PFSK-1 (cell line): ENCODE data around the gene TECTB.

Experiments
- FOXP2 ChIP-seq: optimal IDR thresholded peaks from 2 replicates; pipeline ENCODE3; 2011; ENCODE audit warnings: borderline replicate concordance, control low read depth, inconsistent platforms; ENCODE audit not compliant: insufficient read depth; ENCODE audit errors: extremely low read length, extremely low read depth
- POLR2AphosphoS5 ChIP-seq: IDR thresholded peaks from 2 replicates; pipeline ENCODE4 v1.6.1; 2012; ENCODE audit warnings: low read depth, mild to moderate bottlenecking, control low read depth, low read length, moderate library complexity
- REST ChIP-seq, 2 experiments: IDR thresholded peaks; 2 replicates each; pipeline versions ENCODE4 v1.6.1 to v1.8.0; 2011 to 2012; ENCODE audit warnings: low read depth in 2 of 2, low read length in 2 of 2, control low read depth in 1 of 2, inconsistent platforms in 1 of 2, mild to moderate bottlenecking in 1 of 2, moderate library complexity in 1 of 2; ENCODE audit not compliant: insufficient read depth in 1 of 2
- SIN3A ChIP-seq: IDR thresholded peaks from 2 replicates; pipeline ENCODE4 v1.6.1; 2012; ENCODE audit warnings: mild to moderate bottlenecking, low read length, moderate library complexity, borderline replicate concordance; ENCODE audit not compliant: insufficient read depth
- TAF1 ChIP-seq: IDR thresholded peaks from 2 replicates; pipeline ENCODE4 v1.6.1; 2012; ENCODE audit warnings: low read length, control low read depth, borderline replicate concordance; ENCODE audit not compliant: insufficient read depth

The TECTB gene

GRCh38 chr10:112332022-112332421 lies 48.8 kb downstream of the TECTB start:
- no peak for TF ChIP-seq POLR2AphosphoS5
- no peak for TF ChIP-seq REST (IDR thresholded peaks at IDR 0.05; ENCODE audit: insufficient read depth in 1 of 2, low read depth in 2 of 2, low read length in 2 of 2)

GRCh38 chr10:112332509-112333228 lies 49.5 kb downstream of the TECTB start:
- TF ChIP-seq TAF1 (no peak), FOXP2 (no peak), SIN3A (no peak), REST (IDR thresholded peaks at IDR 0.05; ENCODE audit: insufficient read depth in 1 of 2, low read depth in 2 of 2, low read length in 2 of 2) (no peak), POLR2AphosphoS5 (no peak)

- no peak for TF ChIP-seq SIN3A
- TF ChIP-seq POLR2AphosphoS5: no peak
- TF ChIP-seq REST (IDR thresholded peaks at IDR 0.05; ENCODE audit: insufficient read depth in 1 of 2, low read depth in 2 of 2, low read length in 2 of 2): no peak
- no peak for TF ChIP-seq TAF1
These were observed 50.3 kb downstream of the TECTB start for GRCh38 chr10:112333452-112333851.

- TF ChIP-seq SIN3A (no peak), REST (IDR thresholded peaks at IDR 0.05; ENCODE audit: insufficient read depth in 1 of 2, low read depth in 2 of 2, low read length in 2 of 2) (no peak), FOXP2 (no peak), TAF1 (no peak), POLR2AphosphoS5 (no peak)
These were observed 52.1 kb downstream of the TECTB start for GRCh38 chr10:112335111-112335867.
